Prostate gland (tissue), 2 donors: ENCODE data around the gene PSMD11.

Source experiments
- POLR2A ChIP-seq: fragments of 450-650 bp; IDR thresholded peaks from one replicate; pipeline ENCODE4 v1.6.1; 2016; ENCODE audit warnings: antibody characterized with exemption, mild to moderate bottlenecking
- TF ChIP-seq, protein P1 (sequence below), 4 experiments: fragments of 200-600 bp in 2 of 4; fragments of 450-650 bp in 2 of 4; sonication (generic) in 2 of 4; IDR thresholded peaks; 1 replicate in 3 of 4; 2 replicates in 1 of 4; pipeline ENCODE4 v1.5.1; 2016 to 2019; ENCODE audit warnings: antibody characterized with exemption in 4 of 4, mild to moderate bottlenecking in 2 of 4, moderate library complexity in 2 of 4

DNA sequence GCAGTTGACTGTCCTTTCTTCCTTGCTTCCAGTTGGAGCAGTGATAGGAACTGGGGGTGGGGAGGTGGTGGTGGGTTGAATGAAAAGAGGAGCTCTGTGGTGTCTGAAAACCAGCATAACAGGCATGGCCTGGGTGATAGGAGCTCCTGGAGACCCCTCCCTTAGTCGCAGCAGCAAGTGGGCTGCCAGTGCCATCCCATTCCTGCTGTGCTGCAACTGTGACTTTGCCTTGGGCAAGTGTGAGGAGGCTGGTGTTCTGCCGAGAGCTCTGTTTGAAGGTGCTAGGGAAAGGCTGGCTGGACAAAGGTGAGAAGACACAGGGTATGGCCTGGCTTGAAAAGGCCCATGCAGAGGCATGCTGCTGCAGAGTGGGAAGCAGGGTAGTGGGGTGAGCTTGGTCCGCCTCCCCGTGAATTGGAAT is 39.7 kb downstream of the PSMD11 start:
- TF ChIP-seq, protein P1, sequence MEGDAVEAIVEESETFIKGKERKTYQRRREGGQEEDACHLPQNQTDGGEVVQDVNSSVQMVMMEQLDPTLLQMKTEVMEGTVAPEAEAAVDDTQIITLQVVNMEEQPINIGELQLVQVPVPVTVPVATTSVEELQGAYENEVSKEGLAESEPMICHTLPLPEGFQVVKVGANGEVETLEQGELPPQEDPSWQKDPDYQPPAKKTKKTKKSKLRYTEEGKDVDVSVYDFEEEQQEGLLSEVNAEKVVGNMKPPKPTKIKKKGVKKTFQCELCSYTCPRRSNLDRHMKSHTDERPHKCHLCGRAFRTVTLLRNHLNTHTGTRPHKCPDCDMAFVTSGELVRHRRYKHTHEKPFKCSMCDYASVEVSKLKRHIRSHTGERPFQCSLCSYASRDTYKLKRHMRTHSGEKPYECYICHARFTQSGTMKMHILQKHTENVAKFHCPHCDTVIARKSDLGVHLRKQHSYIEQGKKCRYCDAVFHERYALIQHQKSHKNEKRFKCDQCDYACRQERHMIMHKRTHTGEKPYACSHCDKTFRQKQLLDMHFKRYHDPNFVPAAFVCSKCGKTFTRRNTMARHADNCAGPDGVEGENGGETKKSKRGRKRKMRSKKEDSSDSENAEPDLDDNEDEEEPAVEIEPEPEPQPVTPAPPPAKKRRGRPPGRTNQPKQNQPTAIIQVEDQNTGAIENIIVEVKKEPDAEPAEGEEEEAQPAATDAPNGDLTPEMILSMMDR (IDR thresholded peaks at IDR 0.05): no peak
- TF ChIP-seq POLR2A: no peak
